ENCODE results near the gene GLYATL1B.

GLYATL1B gene

GRCh38 chr11:59142530-59143507, 56.7 kb downstream of the GLYATL1B start, which contains the start of gene FAM111A:
FAM111A (plus strand) TSS chr11:59142856; CDS start chr11:59148873, 6,017 bp downstream.
- intact Hi-C loops (cut with DNase I) = no loop called here
- DNase-seq = peak; percentile 59 to 96 (median 70)

GRCh38 chr11:59144096-59144495, 58.0 kb downstream of the GLYATL1B start:
- intact Hi-C loops (cut with DNase I) = no loop called here
- no peak for DNase-seq
